A549 (cell line): Measurements from ENCODE around the gene RORB. TPM values are rescaled to one million over a fixed set of nuclear protein-coding genes. Genes with fewer than 3 reads are reported as not detected.

ENCODE experiments used
- ATAC-seq, 2 experiments: fragments of 200-7000 bp in 1 of 2; fragments of >200 bp in 1 of 2; cut with Nextera tagmentation in 1 of 2; cut with Tn5 transposase in 1 of 2; 3 replicates each; pipeline versions ENCODE4 v1.8.0 to v1.9.1; 2018 to 2020; ENCODE audit warnings: mild to moderate bottlenecking in 1 of 2, moderate library complexity in 1 of 2
- CTCF ChIA-PET: fragments of 300-600 bp; sonication (Branson Sonifier 250); formaldehyde crosslinking; extraction: SDS; loops from one replicate; lab custom pipeline; 2021; ENCODE audit warnings: antibody characterized with exemption, inconsistent platforms; lab: Yijun Ruan, JAX
- POLR2A ChIA-PET: fragments of 350-600 bp; formaldehyde crosslinking; extraction: SDS; loops from one replicate; lab custom pipeline; 2021; ENCODE audit warnings: antibody characterized with exemption, inconsistent platforms; lab: Yijun Ruan, JAX
- DNase-seq, 2 experiments: peaks; one replicate each; pipeline versions ENCODE4 v3.0.0 to v3.0.0-alpha.2; 2011 to 2016; ENCODE audit warnings: low read depth in 1 of 2, low spot score in 1 of 2
- FAIRE-seq: peaks from 2 replicates; lab custom pipeline; 2011; peaks lifted over from hg19 to GRCh38; lab: Jason Lieb, UNC
- H3K27ac ChIP-seq, 2 experiments: fragments of >200 bp; sonication (Bioruptor Twin); formaldehyde crosslinking; 3 replicates each; pipeline ENCODE4 v1.5.1; 2016 to 2017
- H3K4me1 ChIP-seq: fragments of >200 bp; sonication (Bioruptor Twin); formaldehyde crosslinking; 3 replicates; pipeline ENCODE4 v1.6.1; 2016
- H3K4me2 ChIP-seq: fragments of >200 bp; sonication (Bioruptor Twin); formaldehyde crosslinking; 3 replicates; pipeline ENCODE4 v1.6.1; 2016
- H3K4me3 ChIP-seq: fragments of >200 bp; sonication (Bioruptor Twin); formaldehyde crosslinking; 3 replicates; pipeline ENCODE4 v1.5.1; 2016
- H3K9me3 ChIP-seq: fragments of >200 bp; sonication (Bioruptor Twin); formaldehyde crosslinking; 3 replicates; pipeline ENCODE4 v1.6.1; 2016
- ATOH8 ChIP-seq: fragments of 250-450 bp; sonication (Bioruptor Pico); IDR thresholded peaks from 2 replicates; pipeline ENCODE4 v1.5.0; 2020; ENCODE audit warnings: low read depth, mild to moderate bottlenecking, moderate library complexity
- BHLHE40 ChIP-seq: IDR thresholded peaks from 2 replicates; pipeline ENCODE4 v1.6.1; 2012; ENCODE audit warnings: low read depth, low read length, inconsistent platforms
- CBX2 ChIP-seq: fragments of 200-600 bp; sonication (generic); IDR thresholded peaks from 2 replicates; pipeline ENCODE4 v1.6.1; 2016; ENCODE audit warnings: low read depth, mild to moderate bottlenecking, borderline replicate concordance
- CHD2 ChIP-seq: fragments of 150-350 bp; IDR thresholded peaks from 2 replicates; pipeline ENCODE4 v1.6.1; 2014; ENCODE audit warnings: low read length; ENCODE audit not compliant: partially characterized antibody
- CTCF ChIP-seq: fragments of >200 bp; sonication (Bioruptor Twin); formaldehyde crosslinking; IDR thresholded peaks from 3 replicates; pipeline ENCODE4 v1.5.1; 2016
- E2F6 ChIP-seq: IDR thresholded peaks from 2 replicates; pipeline ENCODE4 v1.6.1; 2012; ENCODE audit warnings: low read depth, borderline replicate concordance
- EHMT2 ChIP-seq: fragments of 200-600 bp; sonication (generic); IDR thresholded peaks from 2 replicates; pipeline ENCODE4 v1.6.1; 2016; ENCODE audit warnings: antibody characterized with exemption, low read depth, mild to moderate bottlenecking, moderate library complexity
- EP300 ChIP-seq, 2 experiments: fragments of >200 bp; sonication (Bioruptor Twin); formaldehyde crosslinking; IDR thresholded peaks; 2 replicates in 1 of 2; 3 replicates in 1 of 2; pipeline ENCODE4 v1.6.1; 2016 to 2017
- FOSL2 ChIP-seq, 2 experiments: fragments of 450-650 bp in 1 of 2; fragments of >200 bp in 1 of 2; sonication (Bioruptor Twin) in 1 of 2; formaldehyde crosslinking; IDR thresholded peaks; 2 replicates each; pipeline versions ENCODE4 v1.5.0 to v1.6.1; 2016 to 2020; ENCODE audit warnings: mild to moderate bottlenecking in 1 of 2, moderate library complexity in 1 of 2
- KDM1A ChIP-seq: fragments of 200-600 bp; sonication (generic); IDR thresholded peaks from 2 replicates; pipeline ENCODE4 v1.6.1; 2016; ENCODE audit warnings: low read depth, mild to moderate bottlenecking
- MAFK ChIP-seq: fragments of 450-650 bp; IDR thresholded peaks from 2 replicates; pipeline ENCODE4 v1.6.1; 2014; ENCODE audit not compliant: partially characterized antibody
- MYC ChIP-seq: IDR thresholded peaks from 2 replicates; pipeline ENCODE4 v1.6.1; 2012; ENCODE audit warnings: mild to moderate bottlenecking, inconsistent platforms, low read length, improper control_type of control experiment, borderline replicate concordance
- NR3C1 ChIP-seq: fragments of >200 bp; sonication (Bioruptor Twin); formaldehyde crosslinking; IDR thresholded peaks from 3 replicates; pipeline ENCODE4 v1.6.1; 2017
- PBX3 ChIP-seq: IDR thresholded peaks from 2 replicates; pipeline ENCODE4 v1.6.1; 2012
- PHF8 ChIP-seq: fragments of 200-600 bp; sonication (generic); IDR thresholded peaks from 2 replicates; pipeline ENCODE4 v1.6.1; 2016; ENCODE audit warnings: low read depth, mild to moderate bottlenecking, antibody characterized with exemption, moderate library complexity, borderline replicate concordance
- POLR2A ChIP-seq: IDR thresholded peaks from 2 replicates; pipeline ENCODE4 v1.6.1; 2012; ENCODE audit warnings: mild to moderate bottlenecking, low read length
- POLR2AphosphoS2 ChIP-seq: conservative IDR thresholded peaks from 2 replicates; pipeline ENCODE4 v1.6.1; 2012; ENCODE audit warnings: low read length, improper control_type of control experiment, inconsistent platforms
- RFX5 ChIP-seq: fragments of 450-650 bp; IDR thresholded peaks from 2 replicates; pipeline ENCODE4 v1.7.1; 2014; ENCODE audit warnings: antibody characterized with exemption, mild to moderate bottlenecking, moderate library complexity
- RNF2 ChIP-seq: fragments of 200-600 bp; sonication (generic); IDR thresholded peaks from 2 replicates; pipeline ENCODE4 v1.6.1; 2016; ENCODE audit warnings: low read depth, mild to moderate bottlenecking, antibody characterized with exemption, moderate library complexity, borderline replicate concordance
- SREBF2 ChIP-seq: fragments of 450-650 bp; IDR thresholded peaks from 2 replicates; pipeline ENCODE4 v1.6.1; 2014; ENCODE audit warnings: mild to moderate bottlenecking, moderate library complexity
- TP53 ChIP-seq: fragments of 250-450 bp; sonication (Bioruptor Pico); IDR thresholded peaks from 2 replicates; pipeline ENCODE4 v1.5.0; 2021; ENCODE audit warnings: mild to moderate bottlenecking, moderate library complexity
- USF2 ChIP-seq: fragments of 450-650 bp; IDR thresholded peaks from 2 replicates; pipeline ENCODE4 v1.6.1; 2014; ENCODE audit warnings: antibody characterized with exemption
- ZC3H11A ChIP-seq: fragments of 450-650 bp; IDR thresholded peaks from 2 replicates; pipeline ENCODE4 v1.6.1; 2014; ENCODE audit warnings: antibody characterized with exemption, mild to moderate bottlenecking
- ZNF302 ChIP-seq: fragments of 250-450 bp; sonication (Bioruptor Pico); IDR thresholded peaks from 2 replicates; pipeline ENCODE4 v1.9.0; 2021; ENCODE audit warnings: inconsistent platforms, mild to moderate bottlenecking, moderate library complexity
- WGBS: methylation state at CpG from one replicate; pipeline ENCODE4 v1.1.6; 2017; ENCODE audit errors: missing lambda C conversion rate; 5-methylcytosine and 5-hydroxymethylcytosine counted together
- polyA plus RNA-seq, 4 experiments: library from polyadenylated mRNA; depleted of rRNA in 3 of 4; stranded (reverse); fragments of >200 nt; fragmentation: RNase III in 1 of 4; extraction: RNeasy Plus Mini Kit Qiagen cat#74134 plus additional on column Dnase treatment in 1 of 4; gene quantifications; 2 replicates in 3 of 4; 3 replicates in 1 of 4; pipeline ENCODE4 v1.2.3, GENCODE V29; 2011 to 2017

RORB gene
- polyA plus RNA-seq, 2 of the 4 experiments (the other 2 are of a cell fraction): not detected

GRCh38 chr9:74543145-74543544 is 46.0 kb downstream of the RORB start:
- TF ChIP-seq ZNF302 (CRISPR knock-in tag) (no peak), RFX5 (no peak), EP300 (IDR thresholded peaks at IDR 0.05) (no peak), CBX2 (no peak), ATOH8 (no peak), EHMT2 (no peak), PBX3 (no peak), BHLHE40 (no peak), E2F6 (no peak), USF2 (no peak), MYC (no peak), CHD2 (no peak)
- CTCF ChIA-PET: no interaction called here
- ATAC-seq: no peak

GRCh38 chr9:74551266-74551665 is 54.1 kb downstream of the RORB start:
- POLR2A ChIA-PET: no interaction called here
- FAIRE-seq (no peak), DNase-seq (no peak), ATAC-seq (no peak)
- Histone ChIP-seq H3K9me3 (no peaks in the 10 kb centered on the region), H3K27ac (no peak overlapping the region)
- WGBS: 1% methylated on average over 5 of the region's 5 CpGs
- CTCF ChIA-PET: no interaction called here
- TF ChIP-seq RNF2: no peak
- TF ChIP-seq POLR2AphosphoS2: no peak
- no peak for TF ChIP-seq FOSL2 (IDR thresholded peaks at IDR 0.05)
- TF ChIP-seq FOSL2 (CRISPR knock-in tag; IDR thresholded peaks at IDR 0.05): no peak
- no peak for TF ChIP-seq ZC3H11A
- no peak for TF ChIP-seq POLR2A
- TF ChIP-seq MAFK: no peak
- no peak for TF ChIP-seq KDM1A
- no peak for TF ChIP-seq PHF8
- no peak for TF ChIP-seq SREBF2
- TF ChIP-seq USF2: no peak
- TF ChIP-seq CTCF: no peak
- TF ChIP-seq MYC: no peak
- no peak for TF ChIP-seq NR3C1
- no peak for TF ChIP-seq TP53 (CRISPR knock-in tag)
- TF ChIP-seq, all 56 proteins: peak for 0
- H3K4me1 ChIP-seq: no peaks in the 10 kb centered on the region
- H3K4me3 ChIP-seq: no peak overlapping the region
- no peak overlapping the region for H3K4me2 ChIP-seq

More at GRCh38 chr9:74543145-74543544, 46.0 kb downstream of the RORB start:
- no peak for DNase-seq
- H3K27ac ChIP-seq: no peak overlapping the region
- no peak overlapping the region for H3K4me2 ChIP-seq
- WGBS: 1% methylated on average over 3 of the region's 3 CpGs
- no peaks in the 10 kb centered on the region for H3K4me1 ChIP-seq
- FAIRE-seq: no peak
- no peaks in the 10 kb centered on the region for H3K9me3 ChIP-seq
- POLR2A ChIA-PET: no interaction called here
- no peak overlapping the region for H3K4me3 ChIP-seq
